Measurements from ENCODE around the gene AKR1C4. TPM values are rescaled to one million over a fixed set of nuclear protein-coding genes. Genes with fewer than 3 reads are reported as not detected.

The AKR1C4 gene
- total and polyA plus RNA-seq, 2 of the 8 experiments (the other 6 are each of a cell fraction or from before 2014, with no cell fraction given), result not detected

DNA sequence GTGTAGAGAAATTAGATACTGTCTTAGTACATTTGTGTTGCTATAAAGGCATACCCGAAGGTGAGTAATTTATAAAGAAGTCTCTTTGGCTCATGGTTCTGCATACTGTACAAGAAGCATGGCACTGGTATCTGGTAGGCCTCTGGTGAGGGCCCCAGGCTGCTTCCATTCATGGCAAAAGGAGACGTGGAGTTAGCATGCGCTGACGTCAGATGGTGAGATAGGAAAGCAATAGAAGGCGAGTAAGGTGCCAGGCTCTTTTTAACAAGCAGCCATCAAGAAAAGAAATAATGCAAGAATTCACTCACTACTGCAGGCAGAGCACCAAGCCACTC lies 49.8 kb upstream of the AKR1C4 start:
- Histone ChIP-seq H3K18ac (ENCODE audit: extremely low read depth, low read length) (no peak overlapping the region), H3K4me3 (ENCODE audit: extremely low read depth in 1 of 4, insufficient read depth in 2 of 4, low read depth in 3 of 4, low read length in 4 of 4) (no peak overlapping the region), H2BK120ac (replicated peaks; ENCODE audit: low read depth, low read length) (no peak overlapping the region), H2BK12ac (ENCODE audit: low read depth, low read length) (no peak overlapping the region), H4K91ac (replicated peaks; ENCODE audit: insufficient read length, low read length) (no peak overlapping the region), H4K8ac (ENCODE audit: extremely low read depth, insufficient read depth, low read length) (no peak overlapping the region), H2BK15ac (ENCODE audit: low read length) (no peak overlapping the region), H3K23ac (ENCODE audit: insufficient read length) (no peak overlapping the region), H3K9ac (replicated peaks in 1 of 4; ENCODE audit: extremely low read depth in 1 of 4, low read depth in 3 of 4, low read length in 3 of 4) (no peak overlapping the region), H3K14ac (ENCODE audit: insufficient read length) (no peak overlapping the region), H3K36me3 (ENCODE audit: control insufficient read depth in 2 of 4, insufficient read depth in 4 of 4, low read length in 3 of 4) (no peaks in the 10 kb centered on the region), H2AFZ (ENCODE audit: low read length) (no peak overlapping the region), H3K4me1 (replicated peaks in 1 of 4; ENCODE audit: control insufficient read depth in 3 of 4, insufficient read depth in 4 of 4, low read length in 3 of 4) (no peaks in the 10 kb centered on the region), H3K27ac (ENCODE audit: low read depth, low read length) (no peak overlapping the region), H3K23me2 (ENCODE audit: low read depth, low read length) (no peaks in the 10 kb centered on the region), H2BK20ac (ENCODE audit: low read length) (no peak overlapping the region), H3K79me1 (ENCODE audit: low read depth, low read length) (no peaks in the 10 kb centered on the region), H4K20me1 (replicated peaks in 1 of 2; ENCODE audit: control insufficient read depth in 1 of 2, insufficient read depth in 2 of 2, low read length in 2 of 2) (no peaks in the 10 kb centered on the region), H2AK5ac (ENCODE audit: low read depth, low read length) (no peak overlapping the region), H3K4me2 (ENCODE audit: insufficient read depth in 1 of 2, low read depth in 2 of 2, low read length in 2 of 2) (no peak overlapping the region), H4K5ac (ENCODE audit: insufficient read length, low read depth, low read length) (no peak overlapping the region), H3K56ac (replicated peaks; ENCODE audit: insufficient read length, low read depth, low read length) (no peak overlapping the region), H2BK5ac (ENCODE audit: low read depth, low read length) (no peak overlapping the region), H3K27me3 (replicated peaks in 1 of 4; ENCODE audit: control insufficient read depth in 3 of 4, extremely low read depth in 1 of 4, insufficient read depth in 3 of 4, low read length in 3 of 4) (no peaks in the 10 kb centered on the region), H3K4ac (replicated peaks; ENCODE audit: insufficient read length, low read depth, low read length) (no peak overlapping the region), H3K9me3 (ENCODE audit: insufficient read depth in 2 of 2, low read depth in 1 of 2, low read length in 1 of 2) (peaks cover 15 to 20% of the 10 kb centered on the region in 2 experiments; a peak in 2 of 4 replicates), H3K79me2 (ENCODE audit: control insufficient read depth in 1 of 2, insufficient read depth in 2 of 2, low read length in 2 of 2) (no peaks in the 10 kb centered on the region)
- TF ChIP-seq POU5F1 (IDR thresholded peaks at IDR 0.05; ENCODE audit: low read depth, low read length), result no peak
- TF ChIP-seq ASH2L (IDR thresholded peaks at IDR 0.05; ENCODE audit: low read length), result no peak
- TF ChIP-seq KDM1A (IDR thresholded peaks at IDR 0.05; ENCODE audit: borderline replicate concordance, low read length), result no peak
- no peak for TF ChIP-seq RBBP5 (IDR thresholded peaks at IDR 0.05; ENCODE audit: borderline replicate concordance, low read depth, low read length)
- no peak for TF ChIP-seq TAF1 (IDR thresholded peaks at IDR 0.05; ENCODE audit: low read depth, low read length)
- TF ChIP-seq NRF1 (IDR thresholded peaks at IDR 0.05; ENCODE audit: low read depth, low read length), result no peak
- no peak for TF ChIP-seq SP4 (IDR thresholded peaks at IDR 0.05; ENCODE audit: low read length)
- no peak for TF ChIP-seq RNF2 (IDR thresholded peaks at IDR 0.05; ENCODE audit: borderline replicate concordance, low read depth, low read length, missing control alignments, poor library complexity, severe bottlenecking)
- TF ChIP-seq POLR2AphosphoS5 (IDR thresholded peaks at IDR 0.05; ENCODE audit: low read depth, low read length), result no peak
- TF ChIP-seq PHF8 (conservative IDR thresholded peaks at IDR 0.05; ENCODE audit: low read depth, low read length), result no peak
- ChIA-PET POLR2A (ENCODE audit: partially characterized antibody) (no interaction called here), CTCF (ENCODE audit: partially characterized antibody) (no interaction called here)
- no peak for DNase-seq (ENCODE audit: low read depth in 1 of 2, low spot score in 2 of 2)
- WGBS, 2 experiments (ENCODE audit: extremely low coverage in 1 of 2, insufficient coverage in 1 of 2, insufficient read length in 1 of 2, insufficient replicate concordance in 2 of 2, low coverage in 1 of 2, low lambda C conversion rate in 2 of 2, missing lambda C conversion rate in 1 of 2), result 92% methylated on average over 5 of the region's 5 CpGs; no CpG with 5 or more reads in 1 of the 2 experiments
- no peak for FAIRE-seq

All from H1 (cell line).